ENCODE results near the gene TMCO2. TPM values are rescaled to one million over a fixed set of nuclear protein-coding genes. Genes with fewer than 3 reads are reported as not detected.

TMCO2 gene
- total and polyA plus RNA-seq, 2 donors (not counting 1 experiment from before 2014, with no cell fraction given), result not detected

GRCh38 chr1:40248412-40248811 lies 675 bp downstream of the TMCO2 start:
- H4K20me1 ChIP-seq (ENCODE audit: control insufficient read depth, insufficient read depth, low read length, poor library complexity, severe bottlenecking), result no peaks in the 10 kb centered on the region
- no peak for TF ChIP-seq EZH2 (IDR thresholded peaks at IDR 0.05; ENCODE audit: borderline replicate concordance, insufficient read depth, low read depth, low read length, poor library complexity, severe bottlenecking)
- TF ChIP-seq, protein P1, sequence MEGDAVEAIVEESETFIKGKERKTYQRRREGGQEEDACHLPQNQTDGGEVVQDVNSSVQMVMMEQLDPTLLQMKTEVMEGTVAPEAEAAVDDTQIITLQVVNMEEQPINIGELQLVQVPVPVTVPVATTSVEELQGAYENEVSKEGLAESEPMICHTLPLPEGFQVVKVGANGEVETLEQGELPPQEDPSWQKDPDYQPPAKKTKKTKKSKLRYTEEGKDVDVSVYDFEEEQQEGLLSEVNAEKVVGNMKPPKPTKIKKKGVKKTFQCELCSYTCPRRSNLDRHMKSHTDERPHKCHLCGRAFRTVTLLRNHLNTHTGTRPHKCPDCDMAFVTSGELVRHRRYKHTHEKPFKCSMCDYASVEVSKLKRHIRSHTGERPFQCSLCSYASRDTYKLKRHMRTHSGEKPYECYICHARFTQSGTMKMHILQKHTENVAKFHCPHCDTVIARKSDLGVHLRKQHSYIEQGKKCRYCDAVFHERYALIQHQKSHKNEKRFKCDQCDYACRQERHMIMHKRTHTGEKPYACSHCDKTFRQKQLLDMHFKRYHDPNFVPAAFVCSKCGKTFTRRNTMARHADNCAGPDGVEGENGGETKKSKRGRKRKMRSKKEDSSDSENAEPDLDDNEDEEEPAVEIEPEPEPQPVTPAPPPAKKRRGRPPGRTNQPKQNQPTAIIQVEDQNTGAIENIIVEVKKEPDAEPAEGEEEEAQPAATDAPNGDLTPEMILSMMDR (IDR thresholded peaks at IDR 0.05), result no peak
- CTCF ChIA-PET, result no interaction called here
- Mint-ChIP-seq H3K27me3 (no peaks in the 10 kb centered on the region), H3K4me1 (no peaks in the 10 kb centered on the region), H3K9me3 (ENCODE audit: insufficient read depth) (no peaks in the 10 kb centered on the region), H3K27ac (no peak overlapping the region), H3K4me3 (no peak overlapping the region)
- no peak for DNase-seq
- no peak for ATAC-seq (ENCODE audit: low read depth)
- H3K79me2 ChIP-seq (ENCODE audit: control insufficient read depth, insufficient read depth, low read length), result no peaks in the 10 kb centered on the region
- no peak overlapping the region for H3K4me3 ChIP-seq (ENCODE audit: control extremely low read depth in 1 of 5, extremely low read depth in 1 of 5, insufficient read depth in 1 of 5, low read depth in 2 of 5, low read length in 4 of 5)
- no peak overlapping the region for H3K4me2 ChIP-seq (replicated peaks; ENCODE audit: low read depth, low read length, poor library complexity, severe bottlenecking)
- H3K9ac ChIP-seq (ENCODE audit: low read length), result no peak overlapping the region
- H3K4me1 ChIP-seq (ENCODE audit: control insufficient read depth in 2 of 2, insufficient read depth in 2 of 2, low read length in 2 of 2), result no peaks in the 10 kb centered on the region
- no peaks in the 10 kb centered on the region for H3K9me3 ChIP-seq (ENCODE audit: control extremely low read depth in 1 of 3, control insufficient read depth in 2 of 3, insufficient read depth in 1 of 3, low read length in 2 of 3)
- no peak overlapping the region for H2AFZ ChIP-seq (ENCODE audit: insufficient read depth, low read depth, low read length, poor library complexity, severe bottlenecking)
- H3K27me3 ChIP-seq (replicated peaks in 1 of 4; ENCODE audit: control extremely low read depth in 1 of 4, control insufficient read depth in 3 of 4, insufficient read depth in 4 of 4, low read length in 3 of 4), result no peaks in the 10 kb centered on the region
- H3K27ac ChIP-seq (ENCODE audit: low read length in 2 of 2), result no peak overlapping the region
- POLR2A ChIA-PET, result no interaction called here
- no peaks in the 10 kb centered on the region for H3K36me3 ChIP-seq (replicated peaks in 1 of 2; ENCODE audit: control extremely low read depth in 1 of 2, control insufficient read depth in 1 of 2, extremely low read depth in 1 of 2, insufficient read depth in 2 of 2, low read length in 1 of 2)
- intact Hi-C loops (cut with micrococcal nuclease), result no loop called here

- 76% methylated on average over 4 of the region's 4 CpGs for WGBS (ENCODE audit: insufficient coverage)
- Mint-ChIP-seq H3K9me3 (ENCODE audit: insufficient read depth) (no peaks in the 10 kb centered on the region), H3K4me1 (peaks cover 5% of the 10 kb centered on the region), H3K27me3 (no peaks in the 10 kb centered on the region), H3K27ac (no peak overlapping the region), H3K4me3 (no peak overlapping the region)
- Histone ChIP-seq H3K27ac (ENCODE audit: low read length in 2 of 2) (no peak overlapping the region), H4K20me1 (ENCODE audit: control insufficient read depth, insufficient read depth, low read length, poor library complexity, severe bottlenecking) (no peaks in the 10 kb centered on the region), H3K4me2 (replicated peaks; ENCODE audit: low read depth, low read length, poor library complexity, severe bottlenecking) (no peak overlapping the region), H3K9me3 (ENCODE audit: control extremely low read depth in 1 of 3, control insufficient read depth in 2 of 3, insufficient read depth in 1 of 3, low read length in 2 of 3) (no peaks in the 10 kb centered on the region), H3K79me2 (ENCODE audit: control insufficient read depth, insufficient read depth, low read length) (peaks cover 20% of the 10 kb centered on the region), H3K27me3 (replicated peaks in 1 of 4; ENCODE audit: control extremely low read depth in 1 of 4, control insufficient read depth in 3 of 4, insufficient read depth in 4 of 4, low read length in 3 of 4) (no peaks in the 10 kb centered on the region), H3K4me3 (ENCODE audit: control extremely low read depth in 1 of 5, extremely low read depth in 1 of 5, insufficient read depth in 1 of 5, low read depth in 2 of 5, low read length in 4 of 5) (no peak overlapping the region), H3K4me1 (ENCODE audit: control insufficient read depth in 2 of 2, insufficient read depth in 2 of 2, low read length in 2 of 2) (peaks cover 0 to 2% of the 10 kb centered on the region in 2 donors), H3K9ac (ENCODE audit: low read length) (no peak overlapping the region), H2AFZ (ENCODE audit: insufficient read depth, low read depth, low read length, poor library complexity, severe bottlenecking) (no peak overlapping the region), H3K36me3 (replicated peaks in 1 of 2; ENCODE audit: control extremely low read depth in 1 of 2, control insufficient read depth in 1 of 2, extremely low read depth in 1 of 2, insufficient read depth in 2 of 2, low read length in 1 of 2) (no peaks in the 10 kb centered on the region)
- ChIA-PET CTCF (interaction anchor here (0.6 kb wide), 1 partner anchor 11 kb away, joined by 3 read pairs; no protein-coding TSS in a partner anchor), POLR2A (no interaction called here)
- no peak for TF ChIP-seq EZH2 (IDR thresholded peaks at IDR 0.05; ENCODE audit: borderline replicate concordance, insufficient read depth, low read depth, low read length, poor library complexity, severe bottlenecking)
- TF ChIP-seq, protein P1 (IDR thresholded peaks at IDR 0.05), result no peak
- ATAC-seq (ENCODE audit: low read depth), result no peak
- intact Hi-C loops (cut with micrococcal nuclease), result loop anchor here (10.0 kb wide), 1 partner anchor 153 kb away; no protein-coding TSS in a partner anchor
- no peak for DNase-seq
Measured at GRCh38 chr1:40251456-40251855, 3.7 kb downstream of the TMCO2 start.
